Upper lobe of left lung (tissue), 6 donors: ENCODE results near the gene TDRD6. TPM values are rescaled to one million over a fixed set of nuclear protein-coding genes. Genes with fewer than 3 reads are reported as not detected.
"Not testable (repeated sequence)": the region's sequence is repeated elsewhere in the genome, so short reads cannot be mapped to it uniquely, and the experiment has no call there.

Experiments used
- ATAC-seq, 2 donors: fragments of 200-7000 bp; cut with Tn5 transposase; one replicate each; pipeline ENCODE4 v1.9.1; 2022; ENCODE audit warnings: mild to moderate bottlenecking in 2 of 2, moderate library complexity in 2 of 2; ENCODE audit not compliant: low FRiP score in 2 of 2
- DNase-seq, 2 donors: peaks; one replicate each; pipeline ENCODE4 v3.0.0-alpha.2; 2019 to 2020
- H3K27ac ChIP-seq, 4 donors: fragments of 200-600 bp; sonication (generic); one replicate each; pipeline ENCODE4 v1.5.1; 2016 to 2019
- H3K27me3 ChIP-seq, 4 donors: fragments of 200-600 bp; sonication (generic); one replicate each; pipeline ENCODE4 v1.5.1; 2017 to 2019
- H3K36me3 ChIP-seq, 4 donors: fragments of 200-600 bp; sonication (generic); one replicate each; pipeline ENCODE4 v1.5.1; 2016 to 2019
- H3K4me1 ChIP-seq, 4 donors: fragments of 200-600 bp; sonication (generic); one replicate each; pipeline ENCODE4 v1.5.1; 2018 to 2019
- H3K4me3 ChIP-seq, 4 donors: fragments of 200-600 bp; sonication (generic); one replicate each; pipeline ENCODE4 v1.5.1; 2017 to 2019; ENCODE audit warnings: mild to moderate bottlenecking in 2 of 4, moderate library complexity in 1 of 4
- H3K9me3 ChIP-seq, 4 donors: fragments of 200-600 bp; sonication (generic); one replicate each; pipeline ENCODE4 v1.5.1; 2018 to 2019
- EP300 ChIP-seq, 4 donors: sonication (generic); formaldehyde crosslinking; IDR thresholded peaks; one replicate each; pipeline ENCODE4 v1.5.1; 2017; ENCODE audit warnings: antibody characterized with exemption in 4 of 4, control low read depth in 2 of 4
- POLR2A ChIP-seq, 4 donors: fragments of 450-650 bp; IDR thresholded peaks; one replicate each; pipeline ENCODE4 v1.5.1; 2016 to 2017; ENCODE audit warnings: antibody characterized with exemption in 4 of 4, mild to moderate bottlenecking in 2 of 4
- POLR2AphosphoS5 ChIP-seq, 2 donors: sonication (generic); formaldehyde crosslinking; IDR thresholded peaks; one replicate each; pipeline ENCODE4 v1.5.1; 2017; ENCODE audit warnings: antibody characterized with exemption in 2 of 2
- WGBS, 2 donors: methylation state at CpG; one replicate each; pipeline ENCODE4 v1.1.5; 2017 to 2018; 5-methylcytosine and 5-hydroxymethylcytosine counted together
- total RNA-seq, 6 donors: library from RNA; depleted of rRNA in 4 of 6; stranded (reverse); fragments of >200 nt in 4 of 6; gene quantifications; one replicate each; pipeline versions ENCODE4 v1.1.0 to v1.2.1, GENCODE V29; 2016 to 2021
- TF ChIP-seq, protein P1 (sequence below), 6 experiments: fragments of 450-650 bp in 4 of 6; fragments of 200-600 bp in 2 of 6; sonication (generic) in 2 of 6; IDR thresholded peaks; one replicate each; pipeline ENCODE4 v1.5.1; 2016 to 2019; ENCODE audit warnings: antibody characterized with exemption in 6 of 6
- donor health status: DM: no; HTN: no; CAD: no; lungs with moderate emphysema.
- donor health status: DM: no; HTN: yes; CAD: no; lungs with severe emphysema.

TDRD6 gene
- total RNA-seq, 6 donors from 2014 or later = 0.15 to 3.1 (median 0.53) TPM

DNA sequence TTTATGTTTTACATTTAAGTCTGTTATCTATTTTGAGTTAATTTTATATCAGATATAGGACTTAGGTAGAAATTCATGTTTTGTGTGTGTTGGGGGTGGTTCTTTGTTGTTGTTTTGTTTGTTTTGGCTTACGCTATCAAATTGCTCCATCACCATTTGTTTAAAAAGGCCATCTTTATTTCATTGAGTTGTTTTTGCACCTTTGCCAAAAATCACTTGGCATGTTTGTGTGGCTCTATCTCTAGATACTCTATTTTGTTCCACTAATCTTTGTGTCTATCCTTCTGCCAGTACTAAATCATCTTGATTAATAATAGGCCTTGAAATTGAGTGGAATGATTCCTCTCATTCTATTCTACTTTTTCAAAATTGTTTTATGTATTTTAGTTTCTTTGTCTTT lies 42.4 kb upstream of the TDRD6 start:
- DNase-seq (no peak), ATAC-seq (no peak)
- no peak for TF ChIP-seq POLR2A (IDR thresholded peaks at IDR 0.05)
- no peak for TF ChIP-seq EP300 (IDR thresholded peaks at IDR 0.05)
- TF ChIP-seq, protein P1, sequence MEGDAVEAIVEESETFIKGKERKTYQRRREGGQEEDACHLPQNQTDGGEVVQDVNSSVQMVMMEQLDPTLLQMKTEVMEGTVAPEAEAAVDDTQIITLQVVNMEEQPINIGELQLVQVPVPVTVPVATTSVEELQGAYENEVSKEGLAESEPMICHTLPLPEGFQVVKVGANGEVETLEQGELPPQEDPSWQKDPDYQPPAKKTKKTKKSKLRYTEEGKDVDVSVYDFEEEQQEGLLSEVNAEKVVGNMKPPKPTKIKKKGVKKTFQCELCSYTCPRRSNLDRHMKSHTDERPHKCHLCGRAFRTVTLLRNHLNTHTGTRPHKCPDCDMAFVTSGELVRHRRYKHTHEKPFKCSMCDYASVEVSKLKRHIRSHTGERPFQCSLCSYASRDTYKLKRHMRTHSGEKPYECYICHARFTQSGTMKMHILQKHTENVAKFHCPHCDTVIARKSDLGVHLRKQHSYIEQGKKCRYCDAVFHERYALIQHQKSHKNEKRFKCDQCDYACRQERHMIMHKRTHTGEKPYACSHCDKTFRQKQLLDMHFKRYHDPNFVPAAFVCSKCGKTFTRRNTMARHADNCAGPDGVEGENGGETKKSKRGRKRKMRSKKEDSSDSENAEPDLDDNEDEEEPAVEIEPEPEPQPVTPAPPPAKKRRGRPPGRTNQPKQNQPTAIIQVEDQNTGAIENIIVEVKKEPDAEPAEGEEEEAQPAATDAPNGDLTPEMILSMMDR (IDR thresholded peaks at IDR 0.05) = no peak
- no peak for TF ChIP-seq POLR2AphosphoS5 (IDR thresholded peaks at IDR 0.05)
- H3K4me3 ChIP-seq = no peak overlapping the region
- no peaks in the 10 kb centered on the region for H3K36me3 ChIP-seq
- WGBS, 2 donors = 96 to 100% methylated on average over 1 of the region's 1 CpG
- no peaks in the 10 kb centered on the region for H3K4me1 ChIP-seq
- no peak overlapping the region for H3K27ac ChIP-seq
- no peaks in the 10 kb centered on the region for H3K27me3 ChIP-seq
- no peaks in the 10 kb centered on the region for H3K9me3 ChIP-seq

GRCh38 chr6:46648108-46648507 lies 39.6 kb upstream of the TDRD6 start:
- not testable (repeated sequence) for ATAC-seq, H3K27me3 ChIP-seq, H3K36me3 ChIP-seq, H3K9me3 ChIP-seq, H3K27ac ChIP-seq, DNase-seq, H3K4me1 ChIP-seq, H3K4me3 ChIP-seq
- 85 to 86% methylated on average over 3 to 4 of the region's 4 CpGs for WGBS, 2 donors

DNA sequence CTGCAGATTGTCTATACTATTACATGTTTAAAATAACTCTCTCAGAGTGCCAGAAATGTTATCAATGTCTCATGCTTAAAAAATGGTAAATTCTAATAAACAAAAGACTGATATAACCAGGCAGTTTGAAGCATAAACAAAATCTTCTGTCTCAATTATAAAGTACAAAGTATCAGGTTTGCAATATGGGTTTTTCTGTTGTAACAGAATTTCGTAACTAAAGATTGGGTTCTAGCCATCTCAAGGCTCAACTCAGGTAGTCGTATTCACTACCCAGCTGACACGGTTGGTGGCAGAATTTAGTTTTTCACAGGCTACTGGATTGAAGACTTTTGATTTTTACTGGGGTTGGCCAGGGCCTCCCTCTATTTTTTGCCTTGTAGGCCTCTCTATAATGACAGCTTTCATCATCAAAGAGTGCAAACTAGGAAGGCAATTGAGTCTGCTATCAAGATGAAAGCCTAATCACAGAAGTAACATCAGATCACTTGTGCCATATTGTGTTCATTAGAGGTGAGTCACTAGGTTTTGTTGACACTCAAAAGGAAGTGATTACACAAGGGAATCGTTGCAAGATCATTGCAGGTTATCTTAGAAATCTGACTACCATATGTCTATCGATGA lies 38.7 kb upstream of the TDRD6 start:
- no peak for DNase-seq
- Histone ChIP-seq H3K36me3 (no peaks in the 10 kb centered on the region), H3K27ac (no peak overlapping the region), H3K27me3 (no peaks in the 10 kb centered on the region), H3K4me1 (peaks cover 0 to 8% (median 7%) of the 10 kb centered on the region in 4 donors), H3K4me3 (no peak overlapping the region), H3K9me3 (no peaks in the 10 kb centered on the region)
- 75 to 76% methylated on average over 5 of the region's 5 CpGs for WGBS, 2 donors
- TF ChIP-seq EP300 (IDR thresholded peaks at IDR 0.05) (no peak), POLR2A (IDR thresholded peaks at IDR 0.05) (no peak), POLR2AphosphoS5 (IDR thresholded peaks at IDR 0.05) (no peak)
- TF ChIP-seq, protein P1 (IDR thresholded peaks at IDR 0.05) = no peak
- no peak for ATAC-seq

DNA sequence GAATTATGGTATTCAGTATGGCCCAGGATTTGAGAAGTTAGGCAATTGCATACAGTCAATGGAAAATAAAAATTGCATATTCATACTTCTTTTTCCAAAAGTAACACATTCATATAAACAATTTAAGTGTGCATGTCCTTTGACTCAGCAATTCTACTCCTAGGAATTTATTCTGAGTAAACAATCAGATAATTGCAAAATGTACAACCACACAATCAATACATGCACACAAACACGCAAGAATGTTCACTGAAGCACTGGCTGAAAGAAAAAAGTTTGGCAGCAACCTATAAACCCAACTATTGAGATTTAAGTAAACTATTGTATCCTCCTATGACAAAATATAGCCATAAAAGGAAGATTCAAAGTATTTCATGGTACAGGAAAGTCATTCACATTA lies 36.7 kb upstream of the TDRD6 start:
- H3K27ac ChIP-seq = peak overlapping the region in 1 of 4 donors; percentile 10
- 57 to 67% methylated on average over 1 of the region's 1 CpG for WGBS, 2 donors
- no peak for ATAC-seq
- H3K4me1 ChIP-seq = peaks cover 0 to 11% (median 7%) of the 10 kb centered on the region in 4 donors
- TF ChIP-seq, protein P1 (IDR thresholded peaks at IDR 0.05) = no peak
- no peak for TF ChIP-seq POLR2AphosphoS5 (IDR thresholded peaks at IDR 0.05)
- TF ChIP-seq POLR2A (IDR thresholded peaks at IDR 0.05) = no peak
- TF ChIP-seq EP300 (IDR thresholded peaks at IDR 0.05) = no peak
- no peaks in the 10 kb centered on the region for H3K27me3 ChIP-seq
- H3K4me3 ChIP-seq = peak overlapping the region in 1 of 4 donors; percentile 91
- no peaks in the 10 kb centered on the region for H3K36me3 ChIP-seq
- H3K9me3 ChIP-seq = no peaks in the 10 kb centered on the region
- no peak for DNase-seq

GRCh38 chr6:46651816-46652215 lies 35.9 kb upstream of the TDRD6 start:
- H3K4me3 ChIP-seq = peak overlapping the region; percentile 72 to 91 (median 81)
- 29 to 31% methylated on average over 8 of the region's 8 CpGs for WGBS, 2 donors
- peak overlapping the region in 3 of 4 donors; percentile 31 to 84 (median 75) for H3K27ac ChIP-seq
- no peak for DNase-seq
- no peaks in the 10 kb centered on the region for H3K36me3 ChIP-seq
- no peaks in the 10 kb centered on the region for H3K9me3 ChIP-seq
- TF ChIP-seq POLR2AphosphoS5 (IDR thresholded peaks at IDR 0.05) = no peak
- TF ChIP-seq EP300 (IDR thresholded peaks at IDR 0.05) = no peak
- no peak for TF ChIP-seq POLR2A (IDR thresholded peaks at IDR 0.05)
- TF ChIP-seq, protein P1 (IDR thresholded peaks at IDR 0.05) = no peak
- H3K4me1 ChIP-seq = peaks cover 0 to 11% (median 7%) of the 10 kb centered on the region in 4 donors
- no peak for ATAC-seq
- H3K27me3 ChIP-seq = no peaks in the 10 kb centered on the region
